HL-60 (cell line): ENCODE measurements around the gene ZNF652.
"Not testable (repeated sequence)": the region's sequence is repeated elsewhere in the genome, so short reads cannot be mapped to it uniquely, and the experiment has no call there.

Source experiments
- TF ChIP-seq, protein P1 (sequence below): IDR thresholded peaks from one replicate; pipeline ENCODE4 v1.5.1; 2011; ENCODE audit warnings: low read length, control low read depth, inconsistent platforms; ENCODE audit not compliant: insufficient read depth
- TF ChIP-seq, protein P2 (sequence below): IDR thresholded peaks from 2 replicates; pipeline ENCODE4 v1.6.1; 2012; ENCODE audit warnings: low read depth; ENCODE audit not compliant: insufficient replicate concordance

DNA sequence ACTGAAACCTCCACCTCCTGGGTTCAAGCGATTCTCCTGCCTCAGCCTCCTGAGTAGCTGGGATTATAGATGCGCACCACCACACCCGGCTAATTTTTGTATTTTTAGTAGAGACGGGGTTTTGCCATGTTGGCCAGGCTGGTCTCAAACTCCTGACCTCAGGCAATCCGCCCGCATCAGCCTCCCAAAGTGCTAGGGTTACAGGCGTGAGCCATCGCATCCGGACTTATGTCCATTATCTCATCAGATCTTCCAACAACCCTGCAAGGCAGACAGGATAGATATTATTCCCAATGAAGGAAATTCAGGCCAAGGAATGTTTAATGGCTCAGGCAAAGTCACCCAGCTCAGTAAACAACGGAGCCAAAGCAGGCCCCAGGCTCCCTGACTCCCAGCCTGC lies 3.1 kb upstream of the ZNF652 start:
- TF ChIP-seq, protein P1, sequence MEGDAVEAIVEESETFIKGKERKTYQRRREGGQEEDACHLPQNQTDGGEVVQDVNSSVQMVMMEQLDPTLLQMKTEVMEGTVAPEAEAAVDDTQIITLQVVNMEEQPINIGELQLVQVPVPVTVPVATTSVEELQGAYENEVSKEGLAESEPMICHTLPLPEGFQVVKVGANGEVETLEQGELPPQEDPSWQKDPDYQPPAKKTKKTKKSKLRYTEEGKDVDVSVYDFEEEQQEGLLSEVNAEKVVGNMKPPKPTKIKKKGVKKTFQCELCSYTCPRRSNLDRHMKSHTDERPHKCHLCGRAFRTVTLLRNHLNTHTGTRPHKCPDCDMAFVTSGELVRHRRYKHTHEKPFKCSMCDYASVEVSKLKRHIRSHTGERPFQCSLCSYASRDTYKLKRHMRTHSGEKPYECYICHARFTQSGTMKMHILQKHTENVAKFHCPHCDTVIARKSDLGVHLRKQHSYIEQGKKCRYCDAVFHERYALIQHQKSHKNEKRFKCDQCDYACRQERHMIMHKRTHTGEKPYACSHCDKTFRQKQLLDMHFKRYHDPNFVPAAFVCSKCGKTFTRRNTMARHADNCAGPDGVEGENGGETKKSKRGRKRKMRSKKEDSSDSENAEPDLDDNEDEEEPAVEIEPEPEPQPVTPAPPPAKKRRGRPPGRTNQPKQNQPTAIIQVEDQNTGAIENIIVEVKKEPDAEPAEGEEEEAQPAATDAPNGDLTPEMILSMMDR, result not testable (repeated sequence)
- TF ChIP-seq, protein P2, sequence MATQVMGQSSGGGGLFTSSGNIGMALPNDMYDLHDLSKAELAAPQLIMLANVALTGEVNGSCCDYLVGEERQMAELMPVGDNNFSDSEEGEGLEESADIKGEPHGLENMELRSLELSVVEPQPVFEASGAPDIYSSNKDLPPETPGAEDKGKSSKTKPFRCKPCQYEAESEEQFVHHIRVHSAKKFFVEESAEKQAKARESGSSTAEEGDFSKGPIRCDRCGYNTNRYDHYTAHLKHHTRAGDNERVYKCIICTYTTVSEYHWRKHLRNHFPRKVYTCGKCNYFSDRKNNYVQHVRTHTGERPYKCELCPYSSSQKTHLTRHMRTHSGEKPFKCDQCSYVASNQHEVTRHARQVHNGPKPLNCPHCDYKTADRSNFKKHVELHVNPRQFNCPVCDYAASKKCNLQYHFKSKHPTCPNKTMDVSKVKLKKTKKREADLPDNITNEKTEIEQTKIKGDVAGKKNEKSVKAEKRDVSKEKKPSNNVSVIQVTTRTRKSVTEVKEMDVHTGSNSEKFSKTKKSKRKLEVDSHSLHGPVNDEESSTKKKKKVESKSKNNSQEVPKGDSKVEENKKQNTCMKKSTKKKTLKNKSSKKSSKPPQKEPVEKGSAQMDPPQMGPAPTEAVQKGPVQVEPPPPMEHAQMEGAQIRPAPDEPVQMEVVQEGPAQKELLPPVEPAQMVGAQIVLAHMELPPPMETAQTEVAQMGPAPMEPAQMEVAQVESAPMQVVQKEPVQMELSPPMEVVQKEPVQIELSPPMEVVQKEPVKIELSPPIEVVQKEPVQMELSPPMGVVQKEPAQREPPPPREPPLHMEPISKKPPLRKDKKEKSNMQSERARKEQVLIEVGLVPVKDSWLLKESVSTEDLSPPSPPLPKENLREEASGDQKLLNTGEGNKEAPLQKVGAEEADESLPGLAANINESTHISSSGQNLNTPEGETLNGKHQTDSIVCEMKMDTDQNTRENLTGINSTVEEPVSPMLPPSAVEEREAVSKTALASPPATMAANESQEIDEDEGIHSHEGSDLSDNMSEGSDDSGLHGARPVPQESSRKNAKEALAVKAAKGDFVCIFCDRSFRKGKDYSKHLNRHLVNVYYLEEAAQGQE, result not testable (repeated sequence)
